Activated B cell treated with CpG ODN at 0.5 μM for 24 hours (primary cell): ENCODE measurements around the gene TDRD12. TPM values are rescaled to one million over a fixed set of nuclear protein-coding genes. Genes with fewer than 3 reads are reported as not detected.
"Not testable (repeated sequence)": the region's sequence is repeated elsewhere in the genome, so short reads cannot be mapped to it uniquely, and the experiment has no call there.

ENCODE experiments used
- ATAC-seq: fragments of 200-7000 bp; cut with Tn5 transposase; one replicate; pipeline ENCODE4 v1.10.0; 2021; ENCODE audit warnings: low read depth, mild to moderate bottlenecking, moderate library complexity
- CTCF ChIA-PET: fragments of 350-600 bp; sonication (Branson Sonifier 250); formaldehyde crosslinking; loops from one replicate; lab custom pipeline; 2021; ENCODE audit warnings: antibody characterized with exemption; lab: Charles Lee
- POLR2A ChIA-PET: fragments of 350-600 bp; sonication (Branson Sonifier 250); formaldehyde crosslinking; loops from one replicate; lab custom pipeline; 2021; ENCODE audit warnings: antibody characterized with exemption; lab: Charles Lee
- DNase-seq: peaks from one replicate; pipeline ENCODE4 v3.0.0; 2022
- H3K27ac Mint-ChIP-seq: one replicate; pipeline ENCODE4 v1.8.0; 2020; ENCODE audit warnings: mixed read lengths
- H3K27me3 Mint-ChIP-seq: one replicate; pipeline ENCODE4 v1.8.0; 2021; ENCODE audit warnings: mixed read lengths
- H3K36me3 Mint-ChIP-seq: one replicate; pipeline ENCODE4 v1.8.0; 2021; ENCODE audit warnings: low read depth, mixed read lengths
- H3K4me1 Mint-ChIP-seq: one replicate; pipeline ENCODE4 v1.8.0; 2021; ENCODE audit warnings: mixed read lengths
- H3K4me3 Mint-ChIP-seq: one replicate; pipeline ENCODE4 v1.8.0; 2020; ENCODE audit warnings: mild to moderate bottlenecking, mixed read lengths
- H3K9me3 Mint-ChIP-seq: one replicate; pipeline ENCODE4 v1.8.0; 2020; ENCODE audit warnings: mixed read lengths
- intact Hi-C: fragments of 100-400 bp; cut with micrococcal nuclease; formaldehyde crosslinking; loops from one replicate; pipeline ENCODE4 v1.15.1; 2024
- total RNA-seq: library from RNA; stranded (reverse); gene quantifications from 2 replicates; pipeline ENCODE4 v1.2.3, GENCODE V29; 2022
- TF ChIP-seq, protein P1 (sequence below): fragments of 200-600 bp; IDR thresholded peaks from one replicate; pipeline ENCODE4 v1.8.0; 2022; ENCODE audit warnings: antibody characterized with exemption, mild to moderate bottlenecking

The TDRD12 gene
- total RNA-seq, 1 donor from 2014 or later, result 1.2 TPM

DNA sequence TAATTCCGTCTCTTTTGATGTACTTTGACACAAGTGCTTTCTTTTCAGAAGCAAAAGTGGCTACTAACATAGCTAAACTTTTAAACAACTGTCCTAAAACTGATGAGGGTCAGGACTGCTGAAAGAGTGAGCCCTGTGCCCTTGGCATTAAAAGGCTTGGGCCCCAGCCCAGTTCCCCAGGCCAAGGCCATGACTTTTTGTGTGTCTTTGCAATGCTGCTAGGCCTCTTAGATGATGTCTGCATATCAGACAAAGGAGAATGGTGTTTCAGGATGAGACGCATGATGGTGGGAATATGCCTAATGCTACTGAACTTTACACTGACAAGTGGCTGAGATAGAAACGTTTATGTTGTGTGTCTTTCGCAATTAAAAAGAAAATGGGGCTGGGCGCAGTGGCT is 112.0 kb downstream of the TDRD12 start:
- POLR2A ChIA-PET, result no interaction called here
- Mint-ChIP-seq H3K36me3 (no peaks in the 10 kb centered on the region), H3K27ac (no peak overlapping the region), H3K4me3 (no peak overlapping the region), H3K27me3 (no peaks in the 10 kb centered on the region), H3K4me1 (no peaks in the 10 kb centered on the region), H3K9me3 (peaks cover 2% of the 10 kb centered on the region)
- ATAC-seq, result no peak
- CTCF ChIA-PET, result no interaction called here
- TF ChIP-seq, protein P1, sequence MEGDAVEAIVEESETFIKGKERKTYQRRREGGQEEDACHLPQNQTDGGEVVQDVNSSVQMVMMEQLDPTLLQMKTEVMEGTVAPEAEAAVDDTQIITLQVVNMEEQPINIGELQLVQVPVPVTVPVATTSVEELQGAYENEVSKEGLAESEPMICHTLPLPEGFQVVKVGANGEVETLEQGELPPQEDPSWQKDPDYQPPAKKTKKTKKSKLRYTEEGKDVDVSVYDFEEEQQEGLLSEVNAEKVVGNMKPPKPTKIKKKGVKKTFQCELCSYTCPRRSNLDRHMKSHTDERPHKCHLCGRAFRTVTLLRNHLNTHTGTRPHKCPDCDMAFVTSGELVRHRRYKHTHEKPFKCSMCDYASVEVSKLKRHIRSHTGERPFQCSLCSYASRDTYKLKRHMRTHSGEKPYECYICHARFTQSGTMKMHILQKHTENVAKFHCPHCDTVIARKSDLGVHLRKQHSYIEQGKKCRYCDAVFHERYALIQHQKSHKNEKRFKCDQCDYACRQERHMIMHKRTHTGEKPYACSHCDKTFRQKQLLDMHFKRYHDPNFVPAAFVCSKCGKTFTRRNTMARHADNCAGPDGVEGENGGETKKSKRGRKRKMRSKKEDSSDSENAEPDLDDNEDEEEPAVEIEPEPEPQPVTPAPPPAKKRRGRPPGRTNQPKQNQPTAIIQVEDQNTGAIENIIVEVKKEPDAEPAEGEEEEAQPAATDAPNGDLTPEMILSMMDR, result no peak
- DNase-seq, result no peak
- intact Hi-C loops, result no loop called here

DNA sequence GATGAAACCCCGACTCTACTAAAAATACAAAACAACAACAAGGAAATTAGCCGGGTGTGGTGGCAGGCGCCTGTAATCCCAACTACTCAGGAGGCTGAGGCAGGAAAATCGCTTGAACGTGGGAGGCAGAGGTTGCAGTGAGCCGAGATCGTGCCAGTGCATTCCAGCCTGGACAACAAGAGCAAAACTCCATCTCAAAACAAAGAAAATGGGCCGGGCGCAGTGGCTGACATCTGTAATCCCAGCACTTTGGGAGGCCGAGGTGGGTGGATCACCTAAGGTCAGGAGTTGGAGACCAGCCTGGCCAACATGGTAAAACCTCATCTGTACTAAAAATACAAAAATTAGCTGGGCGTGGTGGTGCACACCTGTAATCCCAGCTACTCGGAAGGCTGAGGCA is 112.5 kb downstream of the TDRD12 start:
- H3K9me3 Mint-ChIP-seq, H3K27me3 Mint-ChIP-seq, H3K36me3 Mint-ChIP-seq, DNase-seq, CTCF ChIA-PET, H3K4me1 Mint-ChIP-seq, H3K4me3 Mint-ChIP-seq, intact Hi-C loops, POLR2A ChIA-PET, ATAC-seq, H3K27ac Mint-ChIP-seq: not testable (repeated sequence)

DNA sequence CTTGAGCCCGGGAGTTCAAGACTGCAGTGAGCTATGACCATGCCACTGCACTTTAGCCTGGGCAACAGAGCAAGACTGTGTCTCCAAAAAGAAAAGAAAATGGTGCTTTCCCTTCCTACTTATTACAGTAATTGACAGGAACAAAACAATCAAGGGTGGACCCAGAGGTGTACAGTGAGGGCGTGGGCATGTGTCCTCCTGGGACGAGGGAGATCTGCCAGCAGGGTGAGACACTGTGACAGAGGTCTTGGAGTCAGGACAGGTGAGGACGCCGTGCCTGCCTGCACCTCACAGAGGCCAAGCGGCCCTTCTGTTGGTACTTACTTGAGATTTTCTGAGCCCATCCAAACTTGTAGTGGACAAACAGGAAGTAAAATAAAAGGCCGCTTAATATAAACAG is 113.3 kb downstream of the TDRD12 start:
- H3K4me3 Mint-ChIP-seq, POLR2A ChIA-PET, H3K4me1 Mint-ChIP-seq, CTCF ChIA-PET, H3K9me3 Mint-ChIP-seq, H3K27me3 Mint-ChIP-seq, H3K36me3 Mint-ChIP-seq, intact Hi-C loops, ATAC-seq, H3K27ac Mint-ChIP-seq, DNase-seq: not testable (repeated sequence)

DNA sequence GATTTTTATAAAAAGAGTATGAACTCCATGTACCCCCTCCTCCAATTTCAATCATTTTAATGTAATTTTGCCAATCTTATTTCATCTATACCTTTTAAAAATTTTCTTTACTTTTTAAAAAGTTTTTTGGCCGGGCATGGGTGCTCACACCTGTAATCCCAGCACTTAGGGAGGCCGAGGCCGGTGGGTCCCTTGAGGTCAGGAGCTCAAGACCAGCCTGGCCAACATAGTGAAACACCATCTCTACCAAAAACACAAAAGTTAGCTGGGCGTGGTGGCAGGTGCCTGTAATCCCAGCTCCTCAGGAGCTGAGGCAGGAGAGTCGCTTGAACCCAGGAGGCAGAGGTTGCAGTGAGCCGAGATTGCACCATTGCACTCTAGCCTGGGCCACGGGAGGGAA is 113.8 kb downstream of the TDRD12 start:
- H3K9me3 Mint-ChIP-seq, result not testable (repeated sequence)

DNA sequence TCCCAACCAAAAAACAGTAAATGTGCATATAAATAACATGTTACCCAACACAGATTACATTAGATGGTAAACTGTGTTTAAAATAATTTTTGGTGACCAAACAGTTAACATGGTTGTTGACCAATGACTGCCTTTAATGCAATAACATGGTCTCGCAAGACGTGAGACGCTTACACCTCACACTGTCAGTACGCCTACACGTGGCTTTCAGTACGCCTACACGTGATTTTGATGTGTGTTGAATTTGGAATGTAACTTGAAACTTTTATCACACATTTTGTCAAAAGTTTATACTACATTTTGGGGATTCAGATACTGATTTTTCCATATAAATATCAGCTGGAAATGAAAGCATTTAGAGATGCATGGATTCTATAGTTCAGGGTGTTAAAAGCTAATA is 118.0 kb downstream of the TDRD12 start:
- POLR2A ChIA-PET, result no interaction called here
- Mint-ChIP-seq H3K36me3 (peaks cover 3% of the 10 kb centered on the region), H3K4me1 (no peaks in the 10 kb centered on the region), H3K27me3 (no peaks in the 10 kb centered on the region), H3K9me3 (peaks cover 15% of the 10 kb centered on the region), H3K27ac (no peak overlapping the region), H3K4me3 (no peak overlapping the region)
- DNase-seq (no peak), ATAC-seq (no peak)
- TF ChIP-seq, protein P1, result no peak
- intact Hi-C loops, result no loop called here
- CTCF ChIA-PET, result no interaction called here

More for the DNA sequence above, 113.8 kb downstream of the TDRD12 start:
- POLR2A ChIA-PET, H3K4me1 Mint-ChIP-seq, CTCF ChIA-PET, DNase-seq, ATAC-seq, H3K27me3 Mint-ChIP-seq, H3K4me3 Mint-ChIP-seq, H3K36me3 Mint-ChIP-seq, H3K27ac Mint-ChIP-seq, intact Hi-C loops: not testable (repeated sequence)

DNA sequence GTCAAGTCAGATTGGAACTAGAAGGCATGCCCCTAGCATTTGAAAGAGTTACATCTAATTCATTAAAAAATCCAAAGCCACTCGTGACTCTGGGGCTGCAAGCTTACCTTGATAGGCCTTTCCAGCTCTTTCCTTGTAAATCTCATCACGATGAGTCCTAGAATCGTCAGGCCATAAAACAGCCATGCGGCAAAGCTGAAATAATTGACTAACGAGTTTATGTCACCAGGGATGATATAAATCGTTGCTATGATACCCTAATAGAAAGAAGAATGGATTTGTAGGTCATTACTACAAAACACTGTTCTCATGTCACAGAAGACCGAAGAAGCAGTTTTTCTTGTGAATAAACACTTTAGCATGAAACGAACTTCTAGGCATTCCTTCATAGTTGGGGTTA is 122.5 kb downstream of the TDRD12 start:
- CTCF ChIA-PET, result no interaction called here

More for the DNA sequence above, 122.5 kb downstream of the TDRD12 start:
- no peak for DNase-seq
- H3K4me1 Mint-ChIP-seq, result no peaks in the 10 kb centered on the region
- H3K27ac Mint-ChIP-seq, result no peak overlapping the region
- no peak overlapping the region for H3K4me3 Mint-ChIP-seq
- TF ChIP-seq, protein P1, result no peak
- ATAC-seq, result no peak
- H3K27me3 Mint-ChIP-seq, result no peaks in the 10 kb centered on the region
- POLR2A ChIA-PET, result no interaction called here
- intact Hi-C loops, result no loop called here
- H3K9me3 Mint-ChIP-seq, result peaks cover 18% of the 10 kb centered on the region
- H3K36me3 Mint-ChIP-seq, result peaks cover 3% of the 10 kb centered on the region
